Smooth muscle cell (in vitro differentiated cells): ENCODE results near the gene RNU1-2. TPM values are rescaled to one million over a fixed set of nuclear protein-coding genes. Genes with fewer than 3 reads are reported as not detected.
"Not testable (repeated sequence)": the region's sequence is repeated elsewhere in the genome, so short reads cannot be mapped to it uniquely, and the experiment has no call there.

Experiments
- DNase-seq: peaks from one replicate; lab custom pipeline; 2025; ENCODE audit not compliant: unreplicated experiment; lab: John Stamatoyannopoulos, UW
- H2AFZ ChIP-seq: fragments of 200-600 bp; sonication (generic); 2 replicates; pipeline ENCODE4 v1.6.0; 2016; ENCODE audit warnings: antibody characterized with exemption, low read depth, mild to moderate bottlenecking
- H3F3A ChIP-seq: fragments of 200-600 bp; sonication (generic); 2 replicates; pipeline ENCODE4 v1.6.0; 2017; ENCODE audit warnings: antibody characterized with exemption, low read depth
- H3K27ac ChIP-seq: fragments of 200-600 bp; sonication (generic); 2 replicates; pipeline ENCODE4 v1.5.1; 2016; ENCODE audit warnings: low read depth, mild to moderate bottlenecking
- H3K27me3 ChIP-seq: fragments of 200-600 bp; sonication (generic); 2 replicates; pipeline ENCODE4 v1.6.1; 2016; ENCODE audit warnings: low read depth, mild to moderate bottlenecking
- H3K36me3 ChIP-seq: fragments of 200-600 bp; sonication (generic); 2 replicates; pipeline ENCODE4 v1.5.1; 2016; ENCODE audit warnings: low read depth
- H3K4me1 ChIP-seq: fragments of 200-600 bp; sonication (generic); 2 replicates; pipeline ENCODE4 v1.5.1; 2016; ENCODE audit warnings: low read depth
- H3K4me2 ChIP-seq: fragments of 200-600 bp; sonication (generic); 2 replicates; pipeline ENCODE4 v1.6.0; 2016; ENCODE audit warnings: mild to moderate bottlenecking
- H3K4me3 ChIP-seq: fragments of 200-600 bp; sonication (generic); 2 replicates; pipeline ENCODE4 v1.5.1; 2016; ENCODE audit warnings: mild to moderate bottlenecking
- H3K79me2 ChIP-seq: fragments of 200-600 bp; sonication (generic); 2 replicates; pipeline ENCODE4 v1.6.0; 2016; ENCODE audit warnings: low read depth, mild to moderate bottlenecking
- H3K9ac ChIP-seq: fragments of 200-600 bp; sonication (generic); 2 replicates; pipeline ENCODE4 v1.6.0; 2016; ENCODE audit warnings: low read depth
- H3K9me3 ChIP-seq: fragments of 200-600 bp; sonication (generic); replicated peaks from 2 replicates; pipeline ENCODE4 v1.5.1; 2016; ENCODE audit warnings: low read depth
- H4K20me1 ChIP-seq: fragments of 200-600 bp; sonication (generic); 2 replicates; pipeline ENCODE4 v1.6.0; 2016; ENCODE audit warnings: low read depth
- WGBS: methylation state at CpG from one replicate; pipeline ENCODE4 v1.1.7; 2016; ENCODE audit warnings: low lambda C conversion rate; 5-methylcytosine and 5-hydroxymethylcytosine counted together
- polyA plus RNA-seq: library from polyadenylated mRNA; unstranded; fragments of >200 nt; fragmentation: Nextera tagmentation; extraction: Ambion mirVana; gene quantifications from 2 replicates; pipeline ENCODE4 v1.2.1, GENCODE V29; 2016
- total RNA-seq: library from RNA; depleted of rRNA; stranded (reverse); fragments of >200 nt; gene quantifications from 2 replicates; pipeline ENCODE4 v1.2.3, GENCODE V29; 2014
- TF ChIP-seq, protein P1 (sequence below): fragments of 200-600 bp; sonication (generic); IDR thresholded peaks from 2 replicates; pipeline ENCODE4 v1.5.1; 2017; ENCODE audit warnings: borderline replicate concordance, mild to moderate bottlenecking, antibody characterized with exemption; ENCODE audit not compliant: insufficient read depth, poor library complexity, severe bottlenecking

Gene RNU1-2
- total and polyA plus RNA-seq, 2 experiments from 2014 or later = under 0.01 to 4.2 TPM

DNA sequence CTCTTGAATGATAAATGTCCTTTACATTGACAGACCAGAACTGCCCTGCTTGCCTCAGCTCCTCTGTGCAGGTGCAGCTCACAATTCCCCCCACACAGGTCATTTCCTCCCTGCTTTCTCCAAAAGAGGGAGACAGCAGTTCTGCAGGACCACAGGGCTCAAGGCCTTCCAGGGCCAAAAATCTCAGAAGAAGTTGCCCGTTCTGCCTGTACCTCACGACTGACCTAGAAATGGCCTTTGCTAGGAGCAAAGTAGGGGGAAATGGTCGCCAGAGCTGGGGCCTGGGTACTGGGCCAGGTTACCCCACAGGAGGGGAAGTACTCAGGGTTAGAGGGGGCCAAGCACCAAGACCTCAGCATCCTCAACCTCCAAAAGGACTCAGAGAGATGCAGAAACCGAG, 11.1 kb downstream of the RNU1-2 start:
- Histone ChIP-seq H3K9me3 (no peaks in the 10 kb centered on the region), H3K27ac (no peak overlapping the region), H3K9ac (no peak overlapping the region), H4K20me1 (no peaks in the 10 kb centered on the region), H3K79me2 (no peaks in the 10 kb centered on the region), H3K27me3 (no peaks in the 10 kb centered on the region), H3K36me3 (no peaks in the 10 kb centered on the region), H3K4me2 (no peak overlapping the region), H3F3A (peaks cover 25% of the 10 kb centered on the region), H2AFZ (no peak overlapping the region), H3K4me3 (no peak overlapping the region), H3K4me1 (peaks cover 17% of the 10 kb centered on the region)
- 98% methylated on average over 4 of the region's 4 CpGs for WGBS
- DNase-seq = no peak
- TF ChIP-seq, protein P1, sequence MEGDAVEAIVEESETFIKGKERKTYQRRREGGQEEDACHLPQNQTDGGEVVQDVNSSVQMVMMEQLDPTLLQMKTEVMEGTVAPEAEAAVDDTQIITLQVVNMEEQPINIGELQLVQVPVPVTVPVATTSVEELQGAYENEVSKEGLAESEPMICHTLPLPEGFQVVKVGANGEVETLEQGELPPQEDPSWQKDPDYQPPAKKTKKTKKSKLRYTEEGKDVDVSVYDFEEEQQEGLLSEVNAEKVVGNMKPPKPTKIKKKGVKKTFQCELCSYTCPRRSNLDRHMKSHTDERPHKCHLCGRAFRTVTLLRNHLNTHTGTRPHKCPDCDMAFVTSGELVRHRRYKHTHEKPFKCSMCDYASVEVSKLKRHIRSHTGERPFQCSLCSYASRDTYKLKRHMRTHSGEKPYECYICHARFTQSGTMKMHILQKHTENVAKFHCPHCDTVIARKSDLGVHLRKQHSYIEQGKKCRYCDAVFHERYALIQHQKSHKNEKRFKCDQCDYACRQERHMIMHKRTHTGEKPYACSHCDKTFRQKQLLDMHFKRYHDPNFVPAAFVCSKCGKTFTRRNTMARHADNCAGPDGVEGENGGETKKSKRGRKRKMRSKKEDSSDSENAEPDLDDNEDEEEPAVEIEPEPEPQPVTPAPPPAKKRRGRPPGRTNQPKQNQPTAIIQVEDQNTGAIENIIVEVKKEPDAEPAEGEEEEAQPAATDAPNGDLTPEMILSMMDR = no peak

DNA sequence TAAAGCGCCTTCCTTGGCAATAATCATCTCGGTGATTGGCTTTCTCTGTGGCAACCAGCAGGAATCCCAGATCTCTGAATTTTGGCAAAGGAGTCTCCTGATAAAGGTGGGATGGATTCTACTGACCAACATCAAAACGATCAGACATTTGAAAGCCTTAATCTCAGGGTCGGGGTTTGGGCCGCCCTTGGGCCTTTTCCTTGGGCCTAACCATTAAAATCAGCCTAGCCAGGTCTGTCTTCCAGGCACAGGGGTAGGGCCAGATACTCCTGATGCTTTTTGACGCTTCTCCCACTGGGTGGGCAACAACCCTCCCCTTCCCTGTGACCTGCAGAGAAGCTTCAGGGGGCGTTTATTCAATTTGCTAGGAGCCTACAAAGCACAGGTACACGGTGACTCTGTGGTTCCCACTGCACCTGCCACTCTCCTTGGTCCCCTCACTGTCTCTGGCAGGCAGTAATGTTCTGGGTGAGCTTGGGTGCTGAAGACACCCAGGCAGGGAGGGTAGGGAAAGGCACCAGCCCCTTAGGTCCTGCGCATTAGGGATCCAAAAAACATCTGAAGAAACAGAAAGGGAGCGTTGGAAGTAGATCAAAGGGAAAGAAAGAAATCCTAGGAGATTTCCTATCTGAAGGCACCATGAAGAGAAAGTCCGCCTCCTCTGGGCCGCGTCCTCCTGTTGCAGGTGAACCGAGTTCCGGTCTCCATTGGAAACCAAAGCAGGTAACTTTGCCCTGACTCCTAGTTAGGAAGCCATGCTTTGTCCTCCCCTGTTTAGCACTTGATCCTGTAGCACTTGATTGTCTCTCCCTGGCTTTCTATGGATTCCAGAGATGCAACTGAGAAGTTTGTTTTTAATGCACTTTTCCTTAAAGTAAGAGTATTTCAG, 12.3 kb downstream of the RNU1-2 start:
- peaks cover 16% of the 10 kb centered on the region for H3F3A ChIP-seq
- no peak overlapping the region for H3K9ac ChIP-seq
- H3K79me2 ChIP-seq = no peaks in the 10 kb centered on the region
- H3K27ac ChIP-seq = no peak overlapping the region
- no peak overlapping the region for H2AFZ ChIP-seq
- no peak overlapping the region for H3K4me2 ChIP-seq
- no peak for DNase-seq
- H3K9me3 ChIP-seq = no peaks in the 10 kb centered on the region
- TF ChIP-seq, protein P1 = no peak
- H3K36me3 ChIP-seq = no peaks in the 10 kb centered on the region
- no peaks in the 10 kb centered on the region for H3K27me3 ChIP-seq
- WGBS = 88% methylated on average over 15 of the region's 15 CpGs
- no peaks in the 10 kb centered on the region for H4K20me1 ChIP-seq
- no peak overlapping the region for H3K4me3 ChIP-seq
- H3K4me1 ChIP-seq = peaks cover 11% of the 10 kb centered on the region

DNA sequence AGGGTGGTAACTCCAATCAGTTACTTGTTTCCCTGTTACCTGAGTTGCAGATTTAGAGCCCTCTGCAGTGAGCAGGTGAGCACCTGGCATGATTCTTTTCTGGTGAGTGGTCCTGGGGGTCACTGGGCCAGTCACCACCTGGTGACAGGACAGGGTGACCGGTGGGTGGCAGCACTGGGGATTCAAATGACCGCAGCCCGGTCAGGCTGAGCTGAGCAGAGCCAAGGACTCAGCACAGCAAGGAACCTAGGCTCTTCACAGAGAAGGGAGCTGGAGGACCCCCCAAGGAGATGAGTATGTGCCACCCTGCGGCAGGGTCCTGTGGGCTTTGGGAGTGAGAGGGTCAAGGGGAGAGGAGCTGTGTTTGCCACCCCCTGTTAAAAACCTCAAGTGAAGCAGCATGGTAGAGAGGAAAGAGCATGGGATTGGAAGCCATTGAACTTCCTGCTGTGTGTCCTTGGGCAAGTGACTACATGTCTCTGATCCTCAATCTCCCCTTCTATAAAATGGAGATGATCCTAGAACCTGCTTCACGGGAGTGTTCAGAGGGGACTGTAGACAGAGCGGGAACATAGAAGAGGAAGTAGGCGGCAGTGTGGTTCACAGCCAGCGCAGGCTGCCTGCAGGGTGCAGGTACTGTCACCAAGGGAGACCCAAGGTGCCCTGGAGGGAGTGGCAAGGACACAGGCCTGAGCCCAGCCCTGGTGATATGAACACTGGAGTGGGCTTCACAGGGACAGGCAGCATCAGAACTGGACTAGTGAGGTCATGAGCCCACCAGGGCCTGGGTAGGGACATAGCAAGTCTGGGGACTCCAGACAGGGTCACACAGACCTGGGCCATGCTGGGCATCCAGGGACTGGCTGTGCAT, 16.3 kb downstream of the RNU1-2 start:
- not testable (repeated sequence) for H3K27me3 ChIP-seq, H3K9me3 ChIP-seq, H3K4me1 ChIP-seq, H3K9ac ChIP-seq, H3K36me3 ChIP-seq, DNase-seq, H3K4me3 ChIP-seq, H3K27ac ChIP-seq, H3K79me2 ChIP-seq, H4K20me1 ChIP-seq, H2AFZ ChIP-seq, H3K4me2 ChIP-seq, H3F3A ChIP-seq
- WGBS = 93% methylated on average over 8 of the region's 8 CpGs

DNA sequence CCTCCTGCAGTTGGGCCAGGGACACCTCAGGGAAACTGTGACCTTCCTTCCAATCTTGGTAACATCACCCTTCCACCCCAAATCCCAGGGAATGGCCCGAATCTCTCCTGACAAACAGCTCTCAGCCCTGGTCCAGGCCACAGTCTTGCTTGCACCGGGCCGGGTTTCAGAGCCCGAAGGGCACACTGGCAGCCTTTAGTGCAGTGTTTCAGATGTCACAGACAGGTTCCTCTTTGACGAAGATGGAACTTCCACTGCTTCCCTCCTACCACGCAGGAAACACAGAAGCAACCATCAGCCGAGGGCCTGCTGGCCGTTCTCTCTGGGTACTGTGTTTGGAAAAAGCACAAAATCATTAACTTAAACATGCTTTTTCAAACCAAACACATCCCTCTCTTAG, 17.0 kb downstream of the RNU1-2 start:
- DNase-seq, H3K4me1 ChIP-seq, H3K79me2 ChIP-seq, H3K27ac ChIP-seq, H4K20me1 ChIP-seq, H3K27me3 ChIP-seq, H3K9ac ChIP-seq, H3F3A ChIP-seq, H3K9me3 ChIP-seq, H3K4me2 ChIP-seq, H2AFZ ChIP-seq, H3K36me3 ChIP-seq, H3K4me3 ChIP-seq: not testable (repeated sequence)
- 89% methylated on average over 8 of the region's 8 CpGs for WGBS
